NCI-H2227 treated with DMSO at 0.1 percent for 48 hours (cell line): ENCODE results near the gene FBLN2.
"Not testable (repeated sequence)": the region's sequence is repeated elsewhere in the genome, so short reads cannot be mapped to it uniquely, and the experiment has no call there.

Experiments
- DNase-seq: peaks from one replicate; lab custom pipeline; 2025; lab: John Stamatoyannopoulos, UW

FBLN2 gene

GRCh38 chr3:13513913-13514517, 34.9 kb upstream of the FBLN2 start:
- no peak for DNase-seq

GRCh38 chr3:13514639-13515435, 34.1 kb upstream of the FBLN2 start:
- no peak for DNase-seq

- DNase-seq: no peak
These were observed 32.9 kb upstream of the FBLN2 start for GRCh38 chr3:13515786-13516759.

- no peak for DNase-seq
These were observed 32.2 kb upstream of the FBLN2 start for GRCh38 chr3:13516760-13517135.

GRCh38 chr3:13517253-13517977, 31.5 kb upstream of the FBLN2 start:
- no peak for DNase-seq

- no peak for DNase-seq
These were observed 30.4 kb upstream of the FBLN2 start for GRCh38 chr3:13518516-13518953.

- DNase-seq: no peak
These were observed 29.7 kb upstream of the FBLN2 start for GRCh38 chr3:13519006-13519791.

- DNase-seq: no peak
These were observed 28.5 kb upstream of the FBLN2 start for GRCh38 chr3:13520326-13520880.

GRCh38 chr3:13521309-13521708, 27.6 kb upstream of the FBLN2 start:
- DNase-seq: no peak

GRCh38 chr3:13521749-13522148, 27.2 kb upstream of the FBLN2 start:
- DNase-seq: not testable (repeated sequence)

- DNase-seq: no peak
These were observed 26.7 kb upstream of the FBLN2 start for GRCh38 chr3:13522236-13522635.

- no peak for DNase-seq
These were observed 23.8 kb upstream of the FBLN2 start for GRCh38 chr3:13524979-13525669.

GRCh38 chr3:13525827-13526625, 22.9 kb upstream of the FBLN2 start:
- no peak for DNase-seq

GRCh38 chr3:13526626-13526949, 22.3 kb upstream of the FBLN2 start:
- DNase-seq: no peak

- DNase-seq: no peak
These were observed 20.6 kb upstream of the FBLN2 start for GRCh38 chr3:13528217-13528867.

GRCh38 chr3:13529196-13530112, 19.5 kb upstream of the FBLN2 start:
- DNase-seq: no peak

- DNase-seq: no peak
These were observed 18.5 kb upstream of the FBLN2 start for GRCh38 chr3:13530241-13531009.
